ENCODE measurements around the gene NKAIN2.

NKAIN2 gene

GRCh38 chr6:124869416-124869815 is 1065.8 kb downstream of the NKAIN2 start:
- DNase-seq, result no peak

DNA sequence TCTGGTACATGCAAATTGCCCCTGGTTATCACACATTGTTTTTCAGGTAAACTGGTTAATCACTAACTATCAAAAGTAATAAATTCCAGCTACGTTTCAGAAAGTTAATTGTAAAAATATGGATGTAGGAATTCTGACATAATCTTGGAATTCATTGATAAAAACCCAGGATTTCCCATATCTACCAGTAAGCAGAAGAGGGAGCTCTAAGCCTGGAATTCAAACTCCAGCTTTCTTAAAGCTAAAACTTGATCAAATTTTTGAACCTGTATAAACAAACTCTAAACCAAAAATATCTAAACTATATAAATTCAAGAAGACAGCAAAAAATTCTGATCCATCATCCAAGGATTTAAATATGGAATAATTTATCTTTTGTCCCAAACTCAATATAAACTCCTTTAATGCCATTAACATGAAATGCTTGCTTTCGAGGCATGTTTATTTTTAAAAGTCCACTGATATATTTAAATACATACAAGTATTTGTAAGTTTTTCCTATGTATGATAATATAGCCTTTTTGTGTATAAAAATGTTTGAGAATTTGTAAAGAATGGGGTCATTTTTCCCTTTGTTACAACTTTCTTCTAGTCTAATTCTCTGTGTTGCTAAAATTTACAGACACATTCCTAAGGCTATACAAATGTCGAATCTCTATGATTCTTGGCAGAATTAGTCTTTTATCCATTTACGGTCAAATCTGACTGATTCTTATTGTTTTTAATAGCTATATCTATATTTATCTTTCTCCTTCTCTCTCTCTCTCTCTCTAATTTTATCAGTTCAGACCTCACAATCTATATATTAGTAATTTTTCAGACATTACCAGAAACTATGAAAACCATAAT is 1067.2 kb downstream of the NKAIN2 start:
- no peak for DNase-seq

DNA sequence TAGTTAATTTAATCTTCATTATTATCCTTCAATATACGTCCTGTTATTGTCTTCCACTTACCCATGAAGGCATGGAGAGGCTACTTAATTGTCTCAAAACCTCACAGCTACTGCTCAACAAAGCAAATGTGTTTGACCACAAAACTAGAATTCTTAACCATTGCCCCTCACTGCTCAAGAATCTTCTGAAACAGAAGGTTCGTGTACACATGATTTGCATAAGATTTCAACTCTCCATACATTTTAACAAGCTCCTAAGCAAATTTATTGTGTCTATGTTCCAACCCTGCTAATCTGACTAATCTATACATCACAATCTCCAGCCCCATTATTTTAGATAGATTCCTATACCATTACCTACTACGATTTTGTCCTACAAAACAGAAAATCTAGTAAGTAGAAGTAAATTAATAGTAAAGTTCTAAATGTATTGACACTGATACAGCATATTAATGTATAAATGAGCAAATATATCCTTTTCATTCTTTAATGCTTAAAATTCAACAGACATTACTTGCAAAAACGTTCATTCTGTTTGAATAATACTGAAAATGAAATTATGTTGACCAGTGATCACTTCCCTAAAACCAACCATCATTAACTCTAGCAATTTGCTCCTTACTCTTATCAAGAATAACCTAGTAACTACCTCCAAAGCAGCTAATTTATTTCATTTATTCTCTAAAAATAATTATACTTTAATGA is 1068.8 kb downstream of the NKAIN2 start:
- no peak for DNase-seq

GRCh38 chr6:124873066-124873410 is 1069.4 kb downstream of the NKAIN2 start:
- DNase-seq, result no peak
